RWPE1 (cell line): Measurements from ENCODE around the gene RRAGC.

ENCODE experiments used
- CTCF ChIA-PET: fragments of 350-600 bp; sonication (Branson Sonifier 250); formaldehyde crosslinking; extraction: SDS; loops from one replicate; lab custom pipeline; 2021; lab: Yijun Ruan, JAX
- POLR2A ChIA-PET: fragments of 400-600 bp; formaldehyde crosslinking; extraction: SDS; loops from one replicate; lab custom pipeline; 2020; ENCODE audit warnings: antibody characterized with exemption; ENCODE audit not compliant: low non-redundant PET; lab: Yijun Ruan, JAX
- DNase-seq: peaks from one replicate; pipeline ENCODE4 v3.0.0; 2012; ENCODE audit warnings: low spot score
- H3K27ac ChIP-seq: fragments of 450-650 bp; 2 replicates; pipeline ENCODE4 v1.5.1; 2017
- TF ChIP-seq, protein P1 (sequence below): fragments of 450-650 bp; conservative IDR thresholded peaks from 2 replicates; pipeline ENCODE4 v1.5.1; 2017; ENCODE audit warnings: low read depth, mild to moderate bottlenecking

The RRAGC gene, protein sequence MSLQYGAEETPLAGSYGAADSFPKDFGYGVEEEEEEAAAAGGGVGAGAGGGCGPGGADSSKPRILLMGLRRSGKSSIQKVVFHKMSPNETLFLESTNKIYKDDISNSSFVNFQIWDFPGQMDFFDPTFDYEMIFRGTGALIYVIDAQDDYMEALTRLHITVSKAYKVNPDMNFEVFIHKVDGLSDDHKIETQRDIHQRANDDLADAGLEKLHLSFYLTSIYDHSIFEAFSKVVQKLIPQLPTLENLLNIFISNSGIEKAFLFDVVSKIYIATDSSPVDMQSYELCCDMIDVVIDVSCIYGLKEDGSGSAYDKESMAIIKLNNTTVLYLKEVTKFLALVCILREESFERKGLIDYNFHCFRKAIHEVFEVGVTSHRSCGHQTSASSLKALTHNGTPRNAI

DNA sequence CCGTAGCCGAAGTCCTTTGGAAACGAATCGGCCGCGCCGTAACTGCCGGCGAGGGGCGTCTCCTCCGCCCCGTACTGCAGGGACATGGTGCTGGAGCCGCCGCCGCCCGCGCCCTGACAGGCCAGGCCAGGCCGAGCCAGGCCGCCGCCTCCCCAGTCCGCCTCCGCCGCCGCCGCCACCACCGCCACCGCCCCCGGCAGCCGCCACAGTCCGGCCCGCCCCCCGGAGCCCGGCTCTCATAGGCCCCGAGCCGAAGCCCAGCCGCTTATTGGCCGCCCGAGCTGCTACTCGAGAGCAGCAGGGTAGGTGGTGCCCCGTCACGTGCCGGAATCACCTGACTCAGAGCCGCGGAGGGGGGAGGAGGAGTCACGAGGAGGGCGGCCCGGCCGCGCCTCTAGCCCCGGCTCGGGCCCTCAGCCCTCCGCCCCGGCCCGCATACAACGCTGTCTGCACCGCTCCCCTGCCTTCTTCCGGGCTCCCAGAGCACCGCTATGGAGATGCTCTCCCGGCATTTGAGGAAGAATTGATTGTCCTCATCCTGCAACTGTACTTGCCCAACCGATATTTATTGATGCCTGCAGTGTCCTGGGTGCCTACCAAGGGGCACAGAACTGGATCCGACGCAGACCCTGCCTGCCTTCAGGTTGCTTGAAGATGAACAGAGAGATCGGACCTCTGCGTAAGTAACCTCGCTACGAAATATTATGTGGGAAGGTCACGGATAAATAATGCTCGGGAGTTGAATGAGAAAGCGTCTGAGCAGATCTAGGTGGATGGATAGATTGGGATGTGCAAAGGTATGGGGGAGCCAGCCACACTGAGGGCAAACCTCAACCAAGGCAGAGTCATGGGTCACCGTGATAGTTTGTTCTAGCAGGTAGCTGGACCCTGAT is at the start of gene RRAGC:
RRAGC (minus strand) TSS at position 212 of the 893 bp plus-strand sequence; CDS start at position 86, 126 bp downstream.
- CTCF ChIA-PET, result no interaction called here
- TF ChIP-seq, protein P1, sequence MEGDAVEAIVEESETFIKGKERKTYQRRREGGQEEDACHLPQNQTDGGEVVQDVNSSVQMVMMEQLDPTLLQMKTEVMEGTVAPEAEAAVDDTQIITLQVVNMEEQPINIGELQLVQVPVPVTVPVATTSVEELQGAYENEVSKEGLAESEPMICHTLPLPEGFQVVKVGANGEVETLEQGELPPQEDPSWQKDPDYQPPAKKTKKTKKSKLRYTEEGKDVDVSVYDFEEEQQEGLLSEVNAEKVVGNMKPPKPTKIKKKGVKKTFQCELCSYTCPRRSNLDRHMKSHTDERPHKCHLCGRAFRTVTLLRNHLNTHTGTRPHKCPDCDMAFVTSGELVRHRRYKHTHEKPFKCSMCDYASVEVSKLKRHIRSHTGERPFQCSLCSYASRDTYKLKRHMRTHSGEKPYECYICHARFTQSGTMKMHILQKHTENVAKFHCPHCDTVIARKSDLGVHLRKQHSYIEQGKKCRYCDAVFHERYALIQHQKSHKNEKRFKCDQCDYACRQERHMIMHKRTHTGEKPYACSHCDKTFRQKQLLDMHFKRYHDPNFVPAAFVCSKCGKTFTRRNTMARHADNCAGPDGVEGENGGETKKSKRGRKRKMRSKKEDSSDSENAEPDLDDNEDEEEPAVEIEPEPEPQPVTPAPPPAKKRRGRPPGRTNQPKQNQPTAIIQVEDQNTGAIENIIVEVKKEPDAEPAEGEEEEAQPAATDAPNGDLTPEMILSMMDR, result no peak
- DNase-seq, result peak; percentile 100
- H3K27ac ChIP-seq, result peak within 1 kb of the TSS; percentile 95
- POLR2A ChIA-PET, result interaction anchor here (0.6 kb wide), 1 partner anchor 106 kb away, joined by 3 read pairs; no protein-coding TSS in a partner anchor

GRCh38 chr1:38908821-38909220 is 49.2 kb upstream of the RRAGC start:
- TF ChIP-seq, protein P1, result no peak
- CTCF ChIA-PET, result interaction anchor here (0.8 kb wide), 1 partner anchor 764 kb away, joined by 5 read pairs; no protein-coding TSS in a partner anchor
- no peak overlapping the region for H3K27ac ChIP-seq
- POLR2A ChIA-PET, result no interaction called here
- no peak for DNase-seq

GRCh38 chr1:38905985-38906384 is 46.4 kb upstream of the RRAGC start:
- POLR2A ChIA-PET, result no interaction called here
- CTCF ChIA-PET, result no interaction called here
- TF ChIP-seq, protein P1, result no peak
- no peak overlapping the region for H3K27ac ChIP-seq
- no peak for DNase-seq

DNA sequence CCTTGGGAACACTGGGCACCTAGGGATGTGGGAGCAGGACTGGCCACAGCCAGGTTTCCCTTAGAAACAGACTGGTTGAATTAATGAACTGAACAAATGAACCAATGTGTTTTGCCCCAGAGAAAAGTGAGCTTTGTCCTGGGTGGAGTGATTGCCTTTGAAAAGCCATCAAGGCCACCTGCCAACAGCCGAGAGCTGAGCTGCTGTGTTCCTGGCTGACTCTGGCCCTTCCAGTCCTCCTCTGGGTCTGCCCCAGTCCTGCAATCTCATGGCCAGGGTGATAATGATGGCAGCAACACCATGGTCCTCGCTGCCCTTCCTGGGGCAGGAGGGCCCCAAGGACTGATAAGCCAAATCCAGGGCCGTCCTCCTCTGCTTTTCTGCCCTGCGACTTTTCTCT is 40.0 kb upstream of the RRAGC start:
- no peak for DNase-seq
- ChIA-PET POLR2A (no interaction called here), CTCF (no interaction called here)

DNA sequence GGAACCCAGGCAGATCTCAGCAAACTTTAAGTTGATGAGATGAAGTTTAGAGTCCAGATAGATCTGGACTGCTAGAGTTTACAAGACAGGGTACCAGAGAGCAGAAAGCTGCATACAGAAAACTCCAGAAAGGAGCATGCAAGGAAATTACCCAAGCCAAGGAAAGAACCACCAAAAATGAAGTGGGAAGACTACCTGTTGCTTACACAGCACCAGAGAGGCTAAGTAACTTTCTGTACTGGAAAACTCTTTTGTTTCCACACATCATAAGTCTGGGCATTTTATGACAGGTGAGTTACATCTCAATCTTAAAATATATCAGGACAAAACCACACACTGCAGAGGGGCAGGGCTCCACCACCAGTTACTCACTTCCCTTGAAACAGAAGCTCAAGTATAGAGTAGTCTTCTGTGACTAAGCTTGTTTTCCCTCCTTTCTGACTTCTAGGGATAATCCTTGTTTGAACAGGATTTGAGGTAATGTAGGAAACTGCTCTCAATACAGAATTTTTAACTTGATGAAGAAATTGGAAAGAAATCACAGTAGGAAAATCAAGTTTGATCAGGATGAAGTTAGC is 39.2 kb upstream of the RRAGC start:
- CTCF ChIA-PET, result no interaction called here
- H3K27ac ChIP-seq, result no peak overlapping the region; the same call in 1 of the 2 replicates
- peak; percentile 45 for DNase-seq
- POLR2A ChIA-PET, result no interaction called here
- TF ChIP-seq, protein P1, result no peak

More for the DNA sequence above, 40.0 kb upstream of the RRAGC start:
- peak overlapping the region; percentile 27; the same call in 1 of the 2 replicates for H3K27ac ChIP-seq
- TF ChIP-seq, protein P1, result no peak

DNA sequence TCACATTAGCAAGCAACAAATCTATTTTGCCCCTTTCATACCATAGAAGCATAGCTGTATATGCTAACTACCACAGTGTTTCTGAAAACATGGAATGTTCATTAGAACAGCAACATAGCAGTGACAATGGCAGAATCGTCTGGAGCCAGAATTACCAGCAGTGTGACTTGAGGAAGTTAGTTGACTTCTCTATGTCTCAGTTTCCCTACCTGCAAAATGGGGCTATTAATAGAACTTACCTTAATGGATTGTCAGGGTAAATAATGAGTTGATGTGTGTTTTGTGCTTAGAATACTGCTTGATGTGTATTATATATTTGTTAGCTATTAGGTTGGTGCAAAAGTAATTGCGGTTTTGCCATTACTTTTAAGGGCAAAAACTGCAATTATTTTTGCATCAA is 36.6 kb upstream of the RRAGC start:
- ChIA-PET CTCF (interaction anchor here (1.6 kb wide), 1 partner anchor 68 kb away, joined by 4 read pairs; no protein-coding TSS in a partner anchor), POLR2A (no interaction called here)
- H3K27ac ChIP-seq, result no peak overlapping the region
- TF ChIP-seq, protein P1, result no peak
- no peak for DNase-seq
